Ectodermal cell (in vitro differentiated cells): ENCODE data around the gene PRKAG1. TPM values are rescaled to one million over a fixed set of nuclear protein-coding genes. Genes with fewer than 3 reads are reported as not detected.
A peak's percentile ranks its signal among the peaks of the same experiment; 100 is the strongest.
"Not testable (repeated sequence)": the region's sequence is repeated elsewhere in the genome, so short reads cannot be mapped to it uniquely, and the experiment has no call there.

Experiments
- H3K27ac ChIP-seq: 2 replicates; pipeline ENCODE4 v1.7.0; 2013; ENCODE audit warnings: mild to moderate bottlenecking, low read depth, low read length; ENCODE audit not compliant: insufficient read depth, poor library complexity, severe bottlenecking
- H3K27me3 ChIP-seq: 2 replicates; pipeline ENCODE4 v1.7.0; 2013; ENCODE audit warnings: mild to moderate bottlenecking, low read length; ENCODE audit not compliant: insufficient read depth, control insufficient read depth, poor library complexity, severe bottlenecking
- H3K36me3 ChIP-seq: one replicate; pipeline ENCODE4 v1.7.0; 2013; ENCODE audit warnings: low read length; ENCODE audit not compliant: control insufficient read depth, insufficient read depth
- H3K4me1 ChIP-seq: one replicate; pipeline ENCODE4 v1.7.0; 2013; ENCODE audit warnings: low read length; ENCODE audit not compliant: control insufficient read depth, insufficient read depth
- H3K4me3 ChIP-seq: 2 replicates; pipeline ENCODE4 v1.7.0; 2013; ENCODE audit warnings: low read depth, low read length, control low read depth; ENCODE audit not compliant: insufficient read depth
- H3K9me3 ChIP-seq: 2 replicates; pipeline ENCODE4 v1.7.0; 2013; ENCODE audit warnings: mild to moderate bottlenecking, low read length, moderate library complexity; ENCODE audit not compliant: control insufficient read depth
- WGBS, 2 experiments: methylation state at CpG; one replicate each; pipeline ENCODE4 v1.1.7; 2013; ENCODE audit warnings: missing lambda C conversion rate in 2 of 2; 5-methylcytosine and 5-hydroxymethylcytosine counted together
- polyA plus RNA-seq, 4 experiments: library from polyadenylated mRNA; stranded (reverse); fragments of 50-300 nt; gene quantifications; one replicate each; pipeline ENCODE4 v1.2.3, GENCODE V29; 2013

PRKAG1 gene
- 39.1 TPM for polyA plus RNA-seq (2013, experiment 1 of 4)
- 42.3 TPM for polyA plus RNA-seq (2013, experiment 2 of 4)
- 34.5 TPM for polyA plus RNA-seq (2013, experiment 3 of 4)
- 37.3 TPM for polyA plus RNA-seq (2013, experiment 4 of 4)

GRCh38 chr12:49018261-49019119, at the start of gene PRKAG1:
TSS of gene PRKAG1 (minus strand) at chr12:49018776. CDS start at chr12:49018740, 36 bp downstream.
- Histone ChIP-seq H3K4me1 (peaks cover 7% of the 10 kb centered on the region), H3K36me3 (peaks cover 17% of the 10 kb centered on the region), H3K27ac (peak within 1 kb of the TSS; percentile 96), H3K9me3 (no peaks in the 10 kb centered on the region), H3K4me3 (peak within 1 kb of the TSS; percentile 79), H3K27me3 (no peaks in the 10 kb centered on the region)
- 1 to 2% methylated on average over 59 of the region's 59 CpGs for WGBS, 2 experiments

- peaks cover 4% of the 10 kb centered on the region for H3K4me1 ChIP-seq
- no peak overlapping the region for H3K4me3 ChIP-seq
- H3K27me3 ChIP-seq: peaks cover 19% of the 10 kb centered on the region
- WGBS, 2 experiments: 56% methylated on average over 4 of the region's 4 CpGs
- no peaks in the 10 kb centered on the region for H3K36me3 ChIP-seq
- H3K27ac ChIP-seq: no peak overlapping the region
- H3K9me3 ChIP-seq: no peaks in the 10 kb centered on the region
Observed at GRCh38 chr12:49066120-49066519, 47.5 kb upstream of the PRKAG1 start.

GRCh38 chr12:49064767-49065152, 46.2 kb upstream of the PRKAG1 start:
- Histone ChIP-seq H3K9me3 (no peaks in the 10 kb centered on the region), H3K4me1 (peaks cover 4% of the 10 kb centered on the region), H3K27ac (no peak overlapping the region), H3K4me3 (no peak overlapping the region), H3K27me3 (peaks cover 19% of the 10 kb centered on the region), H3K36me3 (no peaks in the 10 kb centered on the region)
- 95% methylated on average over 5 of the region's 5 CpGs for WGBS, 2 experiments

DNA sequence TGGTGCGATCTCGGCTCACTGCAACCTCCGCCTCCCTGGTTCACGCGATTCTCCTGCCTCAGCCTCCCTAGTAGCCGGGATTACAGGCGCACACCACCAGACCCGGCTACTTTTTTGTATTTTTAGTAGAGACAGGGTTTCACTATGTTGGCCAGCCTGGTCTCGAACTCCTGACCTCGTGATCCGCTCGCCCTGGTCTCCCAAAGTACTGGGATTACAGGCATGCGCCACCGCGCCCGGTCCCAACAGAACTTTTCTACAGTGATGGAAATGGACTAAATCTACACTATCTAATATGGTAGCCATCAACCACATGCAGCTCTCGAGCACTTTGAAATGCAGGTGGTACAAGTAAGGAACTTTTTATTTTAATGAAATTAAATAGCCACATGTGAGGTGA, 43.3 kb upstream of the PRKAG1 start:
- H3K36me3 ChIP-seq: not testable (repeated sequence)

GRCh38 chr12:49061157-49061650, 42.6 kb upstream of the PRKAG1 start:
- Histone ChIP-seq H3K36me3 (no peaks in the 10 kb centered on the region), H3K9me3 (no peaks in the 10 kb centered on the region), H3K4me1 (peaks cover 23% of the 10 kb centered on the region), H3K4me3 (peak overlapping the region; percentile 64), H3K27ac (peak overlapping the region; percentile 86), H3K27me3 (no peaks in the 10 kb centered on the region)
- 13 to 19% methylated on average over 14 to 16 of the region's 16 CpGs for WGBS, 2 experiments

More for the DNA sequence above, 43.3 kb upstream of the PRKAG1 start:
- H3K4me3 ChIP-seq, H3K9me3 ChIP-seq, H3K27me3 ChIP-seq, H3K27ac ChIP-seq: not testable (repeated sequence)
- 92 to 94% methylated on average over 16 to 17 of the region's 17 CpGs for WGBS, 2 experiments
- H3K4me1 ChIP-seq: peaks cover 16% of the 10 kb centered on the region

DNA sequence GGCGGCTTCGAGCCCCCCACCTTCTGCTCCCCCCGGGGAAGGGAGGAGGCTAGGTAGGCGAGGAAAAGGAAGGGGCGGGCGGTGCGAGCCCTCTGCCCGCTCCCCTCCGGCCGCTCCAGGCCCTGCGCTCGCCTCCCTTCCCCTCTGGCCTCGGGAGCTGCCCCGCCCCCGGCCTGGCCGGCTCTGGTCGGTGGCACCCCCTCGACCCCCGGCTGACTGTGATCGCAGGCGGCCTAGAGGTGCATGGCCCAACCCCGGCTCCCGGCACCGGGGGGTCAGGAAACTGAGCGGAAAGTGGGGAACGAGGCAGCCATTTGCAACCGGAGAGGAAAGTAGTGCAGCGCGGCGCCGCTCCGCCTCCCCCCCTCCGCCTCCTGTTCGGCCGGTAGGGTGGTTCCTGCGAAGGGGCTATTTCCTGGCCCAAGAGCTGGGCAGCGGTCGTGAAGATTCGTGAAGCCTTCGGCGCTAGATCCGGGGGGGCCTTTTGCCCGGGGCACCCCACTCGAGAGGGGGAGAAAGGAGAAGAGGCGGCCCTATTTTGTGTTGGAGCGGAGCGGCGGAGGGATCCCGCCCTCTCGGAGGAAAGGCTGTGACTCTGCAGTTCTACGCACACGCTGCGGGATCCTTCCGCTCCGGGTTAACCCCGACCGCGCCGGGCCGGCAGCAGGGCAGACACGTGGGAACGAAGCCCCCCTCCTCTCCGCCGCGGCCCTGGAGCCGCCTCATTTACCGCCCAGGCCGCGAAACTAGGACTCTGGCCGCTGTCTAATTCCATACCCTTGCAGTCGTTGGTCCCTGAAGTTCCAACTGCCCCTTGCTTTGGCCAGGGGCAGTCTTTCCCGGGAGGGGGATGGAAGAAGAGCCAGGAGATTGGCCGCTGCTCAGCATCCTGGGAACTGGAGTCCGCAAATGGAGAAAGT, 41.9 kb upstream of the PRKAG1 start, which contains the start of gene KMT2D:
Gene KMT2D (minus strand): TSS at position 558 of the 920 bp plus-strand sequence. CDS start 5,470 bp downstream, outside the sequence.
- no peaks in the 10 kb centered on the region for H3K9me3 ChIP-seq
- peak within 1 kb of the TSS; percentile 64 for H3K4me3 ChIP-seq
- peaks cover 28% of the 10 kb centered on the region for H3K4me1 ChIP-seq
- H3K36me3 ChIP-seq: no peaks in the 10 kb centered on the region
- peak within 1 kb of the TSS; percentile 86 for H3K27ac ChIP-seq
- no peaks in the 10 kb centered on the region for H3K27me3 ChIP-seq
- WGBS, 2 experiments: 0% methylated on average over 74 of the region's 74 CpGs

- Histone ChIP-seq H3K9me3 (no peaks in the 10 kb centered on the region), H3K36me3 (peaks cover 5% of the 10 kb centered on the region), H3K27ac (peak overlapping the region; percentile 86), H3K27me3 (no peaks in the 10 kb centered on the region), H3K4me3 (peak overlapping the region; percentile 64), H3K4me1 (peaks cover 28% of the 10 kb centered on the region)
- 0 to 1% methylated on average over 70 of the region's 70 CpGs for WGBS, 2 experiments
Observed at GRCh38 chr12:49059299-49060171, 41.0 kb upstream of the PRKAG1 start.

GRCh38 chr12:49059045-49059298, 40.4 kb upstream of the PRKAG1 start:
- 3 to 4% methylated on average over 1 of the region's 1 CpG for WGBS, 2 experiments
- Histone ChIP-seq H3K27me3 (no peaks in the 10 kb centered on the region), H3K36me3 (peaks cover 10% of the 10 kb centered on the region), H3K4me3 (peak overlapping the region; percentile 64), H3K9me3 (no peaks in the 10 kb centered on the region), H3K27ac (no peak overlapping the region), H3K4me1 (peaks cover 28% of the 10 kb centered on the region)

- WGBS, 2 experiments: 14 to 16% methylated on average over 5 of the region's 5 CpGs
- H3K27me3 ChIP-seq: no peaks in the 10 kb centered on the region
- no peaks in the 10 kb centered on the region for H3K9me3 ChIP-seq
- no peak overlapping the region for H3K27ac ChIP-seq
- H3K36me3 ChIP-seq: peaks cover 14% of the 10 kb centered on the region
- H3K4me1 ChIP-seq: peaks cover 28% of the 10 kb centered on the region
- H3K4me3 ChIP-seq: peak overlapping the region; percentile 64
Observed at GRCh38 chr12:49058366-49059044, 39.9 kb upstream of the PRKAG1 start.
